Mammary epithelial cell (primary cell): ENCODE results near the gene ZNF181.

Experiments used
- CTCF ChIP-seq, 2 donors: IDR thresholded peaks in 1 of 2; conservative IDR thresholded peaks in 1 of 2; 2 replicates each; pipeline ENCODE4 v1.5.1; 2011 to 2012; ENCODE audit warnings: inconsistent platforms in 2 of 2, low read length in 2 of 2, mild to moderate bottlenecking in 2 of 2, control low read depth in 1 of 2, low read depth in 1 of 2; ENCODE audit not compliant: insufficient read depth in 1 of 2; ENCODE audit errors: extremely low read depth in 1 of 2
- EZH2 ChIP-seq: IDR thresholded peaks from 2 replicates; pipeline ENCODE4 v1.6.1; 2012; ENCODE audit warnings: low read length, inconsistent platforms, borderline replicate concordance

- TF ChIP-seq CTCF (conservative IDR thresholded peaks at IDR 0.05 in 1 of 2, IDR thresholded peaks at IDR 0.05 in 1 of 2; ENCODE audit: extremely low read depth in 1 of 2, insufficient read depth in 1 of 2, low read depth in 1 of 2, low read length in 2 of 2) (no peak), EZH2 (no peak)
These were observed 47.6 kb upstream of the ZNF181 start for GRCh38 chr19:34686455-34686854.
